Renal cortex interstitium (tissue), 15 donors: ENCODE measurements around the gene PCDHA11. TPM values are rescaled to one million over a fixed set of nuclear protein-coding genes. Genes with fewer than 3 reads are reported as not detected.
"Not testable (repeated sequence)": the region's sequence is repeated elsewhere in the genome, so short reads cannot be mapped to it uniquely, and the experiment has no call there.

ENCODE experiments used
- DNase-seq, 11 donors: peaks; one replicate each; pipeline ENCODE4 v3.0.0-alpha.2; 2013; ENCODE audit warnings: low read depth in 9 of 11, low spot score in 4 of 11; ENCODE audit errors: extremely low read depth in 1 of 11
- long read RNA-seq, 16 experiments: transcript quantifications; one replicate each; lab custom pipeline, GENCODE V29; 2026
- polyA plus RNA-seq, 3 donors: library from polyadenylated mRNA; unstranded; fragments of 120-200 nt; gene quantifications; one replicate each; pipeline ENCODE4 v1.2.1, GENCODE V29; 2013; ENCODE audit not compliant: insufficient read length in 3 of 3

The PCDHA11 gene
- polyA plus RNA-seq, result under 1 TPM; 0.09 to 0.29 (median 0.17) TPM
- long read RNA-seq, donor 1, result 0 reads
- long read RNA-seq, donor 2, result 0 reads
- long read RNA-seq, donor 3, result 0 reads
- long read RNA-seq, donor 4, result 0 reads
- long read RNA-seq, donor 5, result 0 reads
- long read RNA-seq, donor 6, result 0 reads
- long read RNA-seq, donor 7, result 0 reads
- long read RNA-seq, donor 8, result 0 reads
- long read RNA-seq, donor 9, result 0 reads
- long read RNA-seq, donor 10, result 0 reads
- long read RNA-seq, donor 11, partial matches to known transcripts, result 0 of 1 reads
- long read RNA-seq, donor 11, other reads (novel, unspliced or antisense), result 0 of 1 reads
- long read RNA-seq, donor 12, result 0 reads
- long read RNA-seq, donor 13, result 0 reads
- long read RNA-seq, donor 14, partial matches to known transcripts, result 0 of 1 reads
- long read RNA-seq, donor 14, other reads (novel, unspliced or antisense), result 0 of 1 reads
- long read RNA-seq, donor 15, partial matches to known transcripts, result 0 of 1 reads
- long read RNA-seq, donor 15, other reads (novel, unspliced or antisense), result 0 of 1 reads
- long read RNA-seq, donor 16, result 0 reads

- DNase-seq, result no peak
Observed at GRCh38 chr5:140868721-140869554, at the start of gene PCDHA11. Gene PCDHA11, plus strand, starts transcription at chr5:140868957. Its CDS starts 147 bp downstream, at chr5:140869104.

DNA sequence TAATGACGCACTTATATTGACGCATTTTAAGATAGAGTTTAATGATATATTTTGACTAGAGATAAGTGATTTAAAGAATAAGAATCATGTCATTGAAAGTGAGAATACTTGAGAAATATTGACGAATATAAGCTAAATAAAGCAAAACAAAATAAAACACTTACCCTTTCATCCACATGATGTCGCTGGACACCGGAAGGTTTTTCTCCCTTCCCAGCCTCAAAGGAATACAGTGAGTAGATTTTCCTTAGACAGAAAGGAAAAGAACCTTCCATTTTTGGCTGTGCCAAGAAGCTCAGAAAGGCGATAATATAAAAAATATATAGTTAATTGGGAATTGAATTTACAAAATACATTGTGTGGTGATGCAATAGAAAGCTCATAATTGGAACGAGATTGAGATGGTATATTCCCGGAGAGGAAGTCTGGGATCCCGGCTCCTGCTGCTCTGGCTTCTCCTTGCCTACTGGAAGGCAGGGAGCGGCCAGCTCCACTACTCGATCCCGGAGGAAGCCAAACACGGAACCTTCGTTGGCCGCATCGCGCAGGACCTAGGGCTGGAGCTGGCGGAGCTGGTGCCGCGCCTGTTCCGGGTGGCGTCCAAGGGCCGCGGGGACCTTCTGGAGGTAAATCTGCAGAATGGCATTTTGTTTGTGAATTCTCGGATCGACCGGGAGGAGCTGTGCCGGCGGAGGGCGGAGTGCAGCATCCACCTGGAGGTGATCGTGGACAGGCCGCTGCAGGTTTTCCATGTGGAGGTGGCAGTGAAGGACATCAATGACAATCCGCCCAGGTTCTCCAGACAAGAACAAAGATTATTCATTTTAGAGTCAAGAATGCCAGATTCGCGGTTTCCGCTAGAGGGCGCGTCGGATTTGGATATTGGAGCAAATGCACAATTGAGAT is 47.1 kb upstream of the PCDHA11 start, which contains the start of gene PCDHA5:
Gene PCDHA5 (plus strand): TSS at position 239 of the 906 bp plus-strand sequence.
- no peak for DNase-seq

GRCh38 chr5:140822281-140822629 is 46.5 kb upstream of the PCDHA11 start:
- no peak for DNase-seq

DNA sequence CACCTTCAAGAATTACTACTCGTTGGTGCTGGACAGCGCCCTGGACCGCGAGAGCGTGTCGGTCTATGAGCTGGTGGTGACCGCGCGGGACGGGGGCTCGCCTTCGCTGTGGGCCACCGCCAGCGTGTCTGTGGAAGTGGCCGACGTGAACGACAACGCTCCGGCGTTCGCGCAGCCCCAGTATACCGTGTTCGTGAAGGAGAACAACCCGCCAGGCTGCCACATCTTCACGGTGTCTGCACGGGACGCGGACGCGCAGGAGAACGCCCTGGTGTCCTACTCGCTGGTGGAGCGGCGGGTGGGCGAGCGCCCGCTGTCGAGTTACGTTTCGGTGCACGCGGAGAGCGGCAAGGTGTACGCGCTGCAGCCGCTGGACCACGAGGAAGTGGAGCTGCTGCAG is 45.8 kb upstream of the PCDHA11 start:
- not testable (repeated sequence) for DNase-seq

DNA sequence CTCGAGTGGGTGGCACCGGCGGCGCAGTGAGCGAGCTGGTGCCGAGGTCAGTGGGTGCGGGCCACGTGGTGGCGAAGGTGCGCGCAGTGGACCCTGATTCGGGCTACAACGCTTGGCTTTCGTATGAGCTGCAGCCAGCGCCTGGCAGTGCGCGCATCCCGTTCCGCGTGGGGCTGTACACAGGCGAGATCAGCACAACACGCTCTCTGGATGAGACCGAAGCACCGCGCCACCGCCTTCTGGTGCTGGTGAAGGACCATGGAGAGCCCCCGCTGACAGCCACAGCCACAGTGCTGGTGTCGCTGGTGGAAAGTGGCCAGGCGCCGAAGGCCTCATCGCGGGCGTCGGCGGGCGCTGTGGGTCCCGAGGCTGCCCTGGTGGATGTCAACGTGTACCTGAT is 45.3 kb upstream of the PCDHA11 start:
- no peak for DNase-seq

DNA sequence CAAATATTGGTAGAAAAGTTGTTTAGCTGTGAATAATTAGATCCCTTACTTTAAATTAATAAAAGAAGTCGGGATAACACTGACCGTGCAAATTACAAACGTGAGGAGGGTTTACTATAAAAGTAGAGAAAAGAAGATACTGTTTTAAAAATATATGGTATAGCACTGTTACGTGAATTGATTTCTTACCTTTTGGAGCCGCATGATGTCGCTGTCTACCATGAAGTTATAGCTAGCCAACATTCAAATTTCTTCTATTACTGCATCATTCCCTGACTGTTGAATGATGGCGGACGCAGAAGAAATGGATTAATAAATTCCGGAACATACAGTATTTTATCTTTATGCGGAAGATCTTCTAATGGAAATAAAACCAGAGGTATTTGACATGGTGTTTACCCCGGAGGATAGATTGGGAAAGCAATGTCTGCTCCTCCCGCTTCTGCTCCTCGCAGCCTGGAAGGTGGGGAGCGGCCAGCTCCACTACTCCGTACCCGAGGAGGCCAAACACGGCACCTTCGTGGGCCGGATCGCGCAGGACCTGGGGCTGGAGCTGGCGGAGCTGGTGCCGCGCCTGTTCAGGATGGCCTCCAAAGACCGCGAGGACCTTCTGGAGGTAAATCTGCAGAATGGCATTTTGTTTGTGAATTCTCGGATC is 40.9 kb upstream of the PCDHA11 start, which contains the start of gene PCDHA6:
Gene PCDHA6 (plus strand): TSS at position 257 of the 658 bp plus-strand sequence. CDS start 132 bp downstream, at position 389.
- no peak for DNase-seq

- DNase-seq, result no peak
Observed at GRCh38 chr5:140828362-140828737, 40.4 kb upstream of the PCDHA11 start.

DNA sequence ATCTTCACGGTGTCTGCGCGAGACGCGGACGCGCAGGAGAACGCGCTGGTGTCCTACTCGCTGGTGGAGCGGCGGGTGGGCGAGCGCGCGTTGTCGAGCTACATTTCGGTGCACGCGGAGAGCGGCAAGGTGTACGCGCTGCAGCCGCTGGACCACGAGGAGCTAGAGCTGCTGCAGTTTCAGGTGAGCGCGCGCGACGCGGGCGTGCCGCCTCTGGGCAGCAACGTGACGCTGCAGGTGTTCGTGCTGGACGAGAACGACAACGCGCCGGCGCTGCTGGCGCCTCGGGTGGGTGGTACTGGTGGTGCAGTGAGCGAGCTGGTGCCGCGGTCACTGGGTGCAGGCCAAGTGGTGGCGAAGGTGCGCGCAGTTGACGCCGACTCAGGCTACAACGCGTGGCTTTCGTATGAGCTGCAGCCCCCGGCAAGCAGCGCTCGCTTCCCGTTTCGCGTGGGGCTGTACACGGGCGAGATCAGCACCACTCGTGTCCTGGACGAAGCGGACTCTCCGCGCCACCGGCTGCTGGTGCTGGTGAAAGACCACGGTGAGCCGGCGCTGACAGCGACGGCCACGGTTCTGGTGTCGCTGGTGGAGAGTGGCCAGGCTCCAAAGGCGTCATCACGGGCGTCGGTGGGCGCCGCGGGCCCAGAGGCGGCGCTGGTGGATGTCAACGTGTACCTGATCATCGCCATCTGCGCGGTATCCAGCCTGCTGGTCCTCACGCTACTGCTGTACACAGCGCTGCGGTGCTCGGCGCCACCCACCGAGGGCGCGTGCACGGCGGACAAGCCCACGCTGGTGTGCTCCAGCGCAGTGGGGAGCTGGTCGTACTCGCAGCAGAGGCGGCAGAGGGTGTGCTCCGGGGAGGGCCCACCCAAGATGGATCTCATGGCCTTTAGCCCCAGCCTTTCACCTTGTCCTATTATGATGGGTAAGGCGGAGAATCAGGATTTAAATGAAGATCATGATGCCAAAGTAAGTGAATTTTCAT is 39.0 kb upstream of the PCDHA11 start:
- not testable (repeated sequence) for DNase-seq

DNA sequence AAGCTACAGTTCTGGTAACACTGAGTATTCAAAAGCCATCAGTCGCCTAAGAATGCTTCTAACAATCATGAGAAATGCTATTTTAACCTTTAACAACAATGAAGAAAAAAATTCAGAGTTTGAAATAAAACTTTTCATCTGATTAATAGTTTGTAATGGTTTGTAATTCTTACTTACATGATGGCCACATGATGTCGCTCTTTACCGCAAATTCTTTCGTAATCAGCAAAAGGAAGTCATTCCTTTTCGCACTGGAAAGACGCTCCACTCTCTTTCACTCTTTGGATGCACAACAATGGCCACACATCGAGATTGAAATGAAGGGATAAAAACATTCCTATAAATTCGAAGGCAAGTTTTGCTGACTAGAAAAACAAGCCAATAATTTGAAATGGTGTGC is 34.8 kb upstream of the PCDHA11 start, which contains the start of gene PCDHA7:
Gene PCDHA7 (plus strand): TSS at position 277 of the 400 bp plus-strand sequence. CDS start 115 bp downstream, at position 392.
- DNase-seq, result no peak

DNA sequence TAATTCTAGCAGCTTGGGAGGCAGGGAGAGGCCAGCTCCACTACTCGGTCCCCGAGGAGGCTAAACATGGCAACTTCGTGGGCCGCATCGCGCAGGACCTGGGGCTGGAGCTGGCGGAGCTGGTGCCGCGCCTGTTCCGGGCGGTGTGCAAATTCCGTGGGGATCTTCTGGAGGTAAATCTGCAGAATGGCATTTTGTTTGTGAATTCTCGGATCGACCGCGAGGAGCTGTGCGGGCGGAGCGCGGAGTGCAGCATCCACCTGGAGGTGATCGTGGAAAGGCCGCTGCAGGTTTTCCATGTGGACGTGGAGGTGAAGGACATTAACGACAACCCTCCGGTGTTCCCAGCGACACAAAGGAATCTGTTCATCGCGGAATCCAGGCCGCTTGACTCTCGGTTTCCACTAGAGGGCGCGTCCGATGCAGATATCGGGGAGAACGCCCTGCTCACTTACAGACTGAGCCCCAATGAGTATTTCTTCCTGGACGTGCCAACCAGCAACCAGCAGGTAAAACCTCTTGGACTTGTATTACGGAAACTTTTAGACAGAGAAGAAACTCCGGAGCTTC is 34.2 kb upstream of the PCDHA11 start:
- not testable (repeated sequence) for DNase-seq

GRCh38 chr5:140835622-140836510 is 32.9 kb upstream of the PCDHA11 start:
- DNase-seq, result no peak

DNA sequence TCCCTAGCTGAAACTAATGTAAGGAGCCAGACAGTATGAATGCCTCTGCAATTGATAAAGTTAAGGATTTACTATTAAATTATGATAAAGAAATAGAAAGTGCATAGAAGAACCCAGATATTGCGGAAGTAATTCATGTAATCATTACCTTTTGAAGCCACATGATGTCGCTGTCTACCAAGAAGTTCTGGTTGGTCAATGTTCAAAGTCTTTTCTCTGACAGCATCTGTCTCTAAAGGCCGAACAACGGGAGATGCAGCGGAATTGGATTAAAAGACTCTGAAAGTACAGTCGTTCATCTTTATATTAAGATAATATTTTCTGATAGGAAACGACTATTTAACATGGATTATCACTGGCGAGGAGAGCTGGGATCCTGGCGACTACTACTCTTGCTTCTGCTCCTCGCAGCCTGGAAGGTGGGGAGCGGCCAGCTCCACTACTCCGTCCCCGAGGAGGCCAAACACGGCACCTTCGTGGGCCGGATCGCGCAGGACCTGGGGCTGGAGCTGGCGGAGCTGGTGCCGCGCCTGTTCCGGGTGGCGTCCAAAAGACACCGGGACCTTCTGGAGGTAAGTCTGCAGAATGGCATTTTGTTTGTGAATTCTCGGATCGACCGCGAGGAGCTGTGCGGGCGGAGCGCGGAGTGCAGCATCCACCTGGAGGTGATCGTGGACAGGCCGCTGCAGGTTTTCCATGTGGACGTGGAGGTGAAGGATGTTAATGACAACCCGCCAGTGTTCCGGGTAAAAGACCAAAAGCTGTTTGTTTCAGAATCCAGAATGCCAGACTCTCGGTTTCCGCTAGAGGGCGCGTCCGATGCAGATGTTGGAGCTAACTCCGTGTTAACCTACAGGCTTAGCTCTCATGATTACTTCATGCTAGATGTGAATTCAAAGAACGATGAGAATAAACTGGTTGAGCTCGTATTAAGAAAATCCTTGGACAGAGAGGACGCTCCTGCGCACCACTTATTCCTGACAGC is 27.5 kb upstream of the PCDHA11 start, which contains the start of gene PCDHA8:
Gene PCDHA8 (plus strand): TSS at position 210 of the 985 bp plus-strand sequence. CDS start 135 bp downstream, at position 345.
- DNase-seq, result no peak

GRCh38 chr5:140842798-140843733 is 25.7 kb upstream of the PCDHA11 start:
- DNase-seq, result no peak
